HG02571 (cell line): ENCODE data around the gene ALKBH8.
"Not testable (repeated sequence)": the region's sequence is repeated elsewhere in the genome, so short reads cannot be mapped to it uniquely, and the experiment has no call there.

ENCODE experiments used
- ATAC-seq: cut with Tn5 transposase; IDR thresholded peaks from one replicate; pipeline ENCODE4 v1.9.1; 2021; ENCODE audit warnings: mild to moderate bottlenecking, moderate library complexity; ENCODE audit not compliant: unreplicated experiment

Gene ALKBH8

DNA sequence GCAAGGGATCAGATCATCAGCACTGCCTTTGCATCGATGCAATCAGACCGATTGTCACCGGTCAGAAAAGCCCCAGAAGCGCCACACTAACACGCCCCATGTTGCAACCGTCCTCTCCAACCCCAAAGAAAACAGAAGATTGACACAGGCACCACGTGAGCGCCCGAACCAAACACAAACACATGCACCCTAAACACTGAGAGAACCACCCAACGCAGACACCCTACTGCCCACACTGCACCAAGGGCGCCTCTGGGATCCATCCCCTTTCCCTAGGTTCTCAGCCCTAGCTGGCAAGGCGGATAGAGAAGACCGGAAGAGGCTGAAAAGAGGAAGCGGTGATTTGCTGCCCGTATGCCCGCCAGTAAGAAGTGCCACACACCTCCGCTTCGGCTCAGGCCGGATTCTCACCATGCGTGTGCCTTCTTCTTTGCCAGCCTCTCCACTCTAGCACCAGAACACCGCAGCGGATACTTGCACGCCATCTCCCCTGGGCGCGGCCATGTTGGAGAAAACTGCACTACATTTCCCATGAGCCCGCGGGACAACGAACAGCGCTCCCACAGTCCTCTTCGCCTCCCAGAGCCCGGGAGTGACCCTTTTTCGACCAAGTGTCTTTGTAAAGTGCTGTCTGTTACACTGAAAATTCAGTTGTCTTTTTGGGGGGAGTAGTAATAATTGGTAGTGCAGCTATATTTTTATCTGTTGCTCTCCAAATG is at the start of gene ALKBH8:
Gene ALKBH8, minus strand, starts transcription at position 517 of the 719 bp plus-strand sequence. CDS start 4,842 bp downstream, outside the sequence.
- peak; percentile 90 for ATAC-seq

DNA sequence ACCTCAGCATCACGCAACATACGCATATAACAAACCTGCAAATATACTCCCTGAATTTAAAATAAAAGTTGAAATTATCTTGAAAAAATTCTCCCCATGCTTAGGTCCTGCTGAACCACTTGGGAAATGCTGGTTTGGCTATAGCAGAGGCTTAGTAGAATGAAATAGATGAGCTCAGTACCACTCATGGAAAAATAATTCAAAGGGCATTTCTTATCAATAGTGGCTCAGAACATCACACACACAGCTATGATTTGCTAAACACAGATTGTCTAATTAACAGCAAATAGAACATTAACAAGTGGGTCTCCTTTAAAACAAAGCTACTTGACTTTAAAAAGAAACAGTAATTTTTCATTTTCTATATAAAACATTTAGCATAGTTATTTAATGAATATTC is 46.9 kb upstream of the ALKBH8 start:
- no peak for ATAC-seq

GRCh38 chr11:107609400-107610218 is 44.1 kb upstream of the ALKBH8 start:
- ATAC-seq = no peak

DNA sequence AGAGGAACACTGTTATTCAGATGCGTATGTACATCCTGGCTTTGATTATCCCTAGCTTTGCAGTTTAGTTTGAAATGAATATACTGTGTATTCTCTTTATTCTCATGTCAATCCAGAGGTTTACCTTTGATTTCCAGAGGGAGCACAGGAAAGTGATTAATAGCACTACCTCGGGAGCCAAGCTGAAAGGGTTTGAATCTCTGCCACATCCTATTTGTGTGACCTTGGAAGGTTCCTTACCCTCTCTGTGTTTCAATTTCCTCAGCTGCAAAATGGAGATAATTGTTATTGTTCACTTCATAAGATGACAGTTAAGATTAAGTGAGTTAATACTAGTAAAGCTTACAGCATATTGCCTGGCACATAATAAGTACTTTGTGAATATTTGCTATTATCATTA is 43.3 kb upstream of the ALKBH8 start:
- ATAC-seq = no peak

DNA sequence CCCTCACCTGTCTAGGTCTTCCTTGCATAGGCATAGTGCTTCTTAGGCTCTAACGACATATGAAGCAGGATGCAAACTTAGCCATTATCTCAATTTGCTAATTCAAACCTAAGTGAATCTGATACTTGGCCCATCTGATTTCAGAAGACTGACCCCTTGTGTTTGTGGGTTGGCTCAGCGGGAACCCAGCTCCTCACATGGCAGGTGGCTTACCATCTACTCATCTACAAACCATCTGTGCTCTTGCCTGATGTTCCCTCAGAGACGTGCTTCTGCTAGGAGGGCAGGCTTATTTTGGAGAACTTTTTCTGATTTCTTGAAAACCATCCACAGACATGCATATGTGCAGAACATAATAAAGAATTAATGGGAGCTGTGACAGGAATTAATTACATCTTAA is 40.6 kb upstream of the ALKBH8 start:
- ATAC-seq = no peak

- ATAC-seq = no peak
Observed at GRCh38 chr11:107605061-107606006, 39.8 kb upstream of the ALKBH8 start.

DNA sequence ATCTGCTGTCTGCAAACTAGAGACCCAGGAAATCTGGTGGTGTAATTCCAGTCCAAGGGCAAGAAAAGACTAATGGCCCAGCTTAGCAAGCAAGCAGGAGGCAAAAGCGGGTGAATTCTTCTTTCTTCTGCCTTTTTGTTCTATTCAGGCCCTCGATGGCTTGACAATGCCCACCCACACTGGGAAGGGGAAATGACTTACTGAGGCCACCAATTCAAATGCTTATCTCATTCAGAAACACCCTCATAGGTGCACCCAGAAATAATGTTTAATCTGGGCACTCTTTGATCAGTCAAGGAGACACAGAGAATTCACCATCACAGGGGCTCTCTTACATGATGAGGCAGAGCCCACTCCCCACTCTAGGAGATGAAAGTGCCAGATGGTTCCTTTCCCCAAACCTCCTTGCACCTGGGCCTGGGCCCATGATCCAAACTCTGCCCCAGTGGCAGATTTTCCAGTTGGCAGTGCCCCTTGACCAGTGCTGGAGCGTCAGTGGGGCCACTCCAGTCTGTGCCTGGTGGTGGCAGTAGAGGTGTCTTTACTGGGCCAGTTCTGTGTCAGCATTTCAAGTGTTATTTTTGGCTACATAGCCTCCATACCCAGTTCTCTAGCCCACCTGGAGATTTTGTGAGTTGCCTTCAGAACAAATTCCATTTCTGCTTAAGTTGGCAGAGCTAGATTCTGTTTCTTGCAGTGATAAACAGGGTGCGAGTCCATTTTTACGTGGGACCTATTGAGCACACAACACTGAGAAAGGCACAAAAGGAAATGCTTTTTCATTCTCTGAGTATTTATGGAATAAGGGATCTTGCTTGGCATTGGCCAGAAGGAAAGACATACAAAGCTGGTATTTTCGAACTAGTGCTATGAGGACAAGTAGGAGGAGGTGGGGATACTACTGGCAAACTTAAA is 32.9 kb upstream of the ALKBH8 start:
- no peak for ATAC-seq

DNA sequence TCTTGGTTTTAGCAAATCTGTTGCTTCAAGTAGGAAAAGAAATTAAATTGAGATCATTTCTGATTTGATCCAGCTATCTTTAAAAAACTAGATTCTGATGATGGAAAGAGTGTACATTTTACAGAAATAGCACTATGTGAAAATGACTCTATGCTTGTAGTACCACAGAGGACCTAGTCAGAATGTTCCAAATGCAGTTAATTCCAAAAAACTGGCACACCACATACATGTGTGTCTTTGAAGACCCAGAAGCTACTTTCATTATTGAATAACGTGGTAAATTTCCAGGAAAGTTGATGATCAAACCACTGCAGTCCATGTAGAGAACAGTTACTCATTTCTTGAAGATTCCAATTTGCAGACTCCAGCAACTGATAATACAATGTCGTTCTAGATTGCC is 29.2 kb upstream of the ALKBH8 start:
- ATAC-seq = no peak

- ATAC-seq = no peak
Observed at GRCh38 chr11:107593951-107594350, 28.4 kb upstream of the ALKBH8 start.

- ATAC-seq = no peak
Observed at GRCh38 chr11:107592813-107593212, 27.3 kb upstream of the ALKBH8 start.

DNA sequence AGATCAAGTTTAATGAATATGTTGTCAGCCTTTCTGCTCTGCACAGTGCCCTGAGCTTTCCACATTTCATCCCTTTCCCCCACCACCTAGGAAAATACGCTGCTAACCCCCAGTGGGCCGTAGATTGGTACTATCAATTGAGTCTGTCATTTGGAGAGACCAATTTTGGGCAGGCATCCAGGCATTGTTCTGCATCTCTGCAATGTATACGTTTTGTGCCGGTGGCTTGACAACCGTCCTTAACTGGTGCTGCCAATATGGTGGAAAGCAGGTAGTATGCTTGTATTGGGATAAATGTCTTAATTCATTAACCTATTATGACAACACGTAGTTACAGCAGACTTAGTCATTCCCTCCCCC is 26.7 kb upstream of the ALKBH8 start:
- no peak for ATAC-seq

DNA sequence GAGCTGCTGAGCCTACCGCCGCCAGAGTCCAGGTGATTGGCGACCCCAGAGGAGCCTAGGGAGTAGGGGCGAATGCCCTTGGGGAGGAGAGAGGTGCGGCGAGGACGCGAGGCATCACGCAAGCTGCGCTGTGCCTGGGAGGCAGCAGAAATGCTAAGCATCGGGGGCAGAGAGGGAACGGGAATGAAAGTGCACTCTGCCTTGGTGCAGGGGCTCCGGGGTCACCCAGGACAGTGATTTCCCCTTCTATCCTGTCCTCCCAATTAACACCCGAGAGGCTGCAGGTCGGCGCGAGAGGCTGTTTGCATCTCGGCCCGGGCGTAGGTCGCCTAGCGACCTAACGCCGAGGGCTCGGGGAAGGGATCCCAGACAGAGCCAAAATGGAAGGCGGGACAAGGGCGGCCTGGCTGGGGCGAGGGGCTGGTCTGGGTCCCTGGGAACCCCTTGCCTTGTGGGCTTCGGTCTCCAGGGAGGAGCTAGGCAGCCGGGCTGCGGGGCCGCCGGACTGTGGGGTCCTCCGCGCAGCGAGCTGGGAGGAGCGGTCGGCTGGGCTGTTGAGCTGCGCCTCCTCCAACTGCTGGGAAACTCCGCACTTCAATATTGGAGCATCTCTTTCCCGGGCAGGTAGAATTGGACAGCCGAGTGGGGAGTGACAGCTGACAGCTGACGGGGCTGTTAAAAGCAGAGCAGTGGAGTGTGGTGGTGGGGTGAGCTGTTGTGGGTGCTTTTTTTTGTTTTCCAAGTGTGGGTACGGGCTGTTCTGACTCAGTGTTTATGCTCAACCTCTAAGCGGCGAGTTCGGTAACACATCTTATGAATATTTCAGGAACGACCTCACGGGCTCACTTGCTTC is 26.1 kb upstream of the ALKBH8 start:
- peak; percentile 23 for ATAC-seq

DNA sequence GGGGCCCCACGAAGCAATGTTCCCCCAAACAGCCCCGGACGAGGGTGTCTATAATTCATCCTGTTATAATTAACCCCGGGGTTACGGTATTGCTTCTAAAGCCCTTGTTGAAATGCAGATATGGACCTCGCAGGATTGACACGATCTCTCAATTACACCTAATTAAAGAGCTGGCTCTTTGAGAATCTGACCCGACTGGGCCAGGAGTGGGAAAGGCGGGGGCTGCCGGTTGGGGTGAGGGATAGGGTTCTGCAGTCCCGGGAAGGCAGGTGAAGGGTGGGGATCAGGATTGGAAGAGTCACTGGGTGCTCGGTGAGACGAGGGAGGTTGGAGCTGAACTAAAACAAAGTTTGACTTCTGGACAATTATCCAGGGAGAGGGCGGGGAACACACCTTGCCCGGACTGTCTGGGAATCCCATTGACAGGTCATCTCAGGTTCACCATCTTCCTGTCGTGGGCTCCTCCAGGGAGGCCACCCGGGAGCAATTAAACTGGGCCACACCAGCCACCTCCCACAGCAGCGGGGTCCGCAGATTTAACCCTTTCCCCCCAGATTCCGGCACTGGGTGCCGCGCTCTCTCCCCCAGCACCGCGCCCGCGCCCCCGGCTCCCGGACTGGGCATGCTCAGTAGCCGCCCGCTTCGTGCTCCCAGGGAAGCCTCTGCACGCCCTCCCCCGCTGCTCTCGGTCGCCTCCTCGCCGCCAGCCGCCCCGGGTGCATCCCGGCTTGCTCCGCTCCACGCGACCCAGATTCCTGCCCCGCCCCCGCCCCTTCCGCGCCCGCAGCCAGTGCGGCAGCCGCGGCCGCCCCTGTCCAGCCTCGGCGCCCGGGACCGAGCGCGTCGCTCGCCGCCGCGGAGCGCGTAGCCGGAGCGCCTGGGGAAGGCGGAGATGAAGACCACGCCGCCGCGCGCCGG is 25.2 kb upstream of the ALKBH8 start, which contains the start of gene ELMOD1:
Gene ELMOD1, plus strand, starts transcription at position 688 of the 918 bp plus-strand sequence. CDS start 27,043 bp downstream, outside the sequence.
- ATAC-seq = peak; percentile 45

DNA sequence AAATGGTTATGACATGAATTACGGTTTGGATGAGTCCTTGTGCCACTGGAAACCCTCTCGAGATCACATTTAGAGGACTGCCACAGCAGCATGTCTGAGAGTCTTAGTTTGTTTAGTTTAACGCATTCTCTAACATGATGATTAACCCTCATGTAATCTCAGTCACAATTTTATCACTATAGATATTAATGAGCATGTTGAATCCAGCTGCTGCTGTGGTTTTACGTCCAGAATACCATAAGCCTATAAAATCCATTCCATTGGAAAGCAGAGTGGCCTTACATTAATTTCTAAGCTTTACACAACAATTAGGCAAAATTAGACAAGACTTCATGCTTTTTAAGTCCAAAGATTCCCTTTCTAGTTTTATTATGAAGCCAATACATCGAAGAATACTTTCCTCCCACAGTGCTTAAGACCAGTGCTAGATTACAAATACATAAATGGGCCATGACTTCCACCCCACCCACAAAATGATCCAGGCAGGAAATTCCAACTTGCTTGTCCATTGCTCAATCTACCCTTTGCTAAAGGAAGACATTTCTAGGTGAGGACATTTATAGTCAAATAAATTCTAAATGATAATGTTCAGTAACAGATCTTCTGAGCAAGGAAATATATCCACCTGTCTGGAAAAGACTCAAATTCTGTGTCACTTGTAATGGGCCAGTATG is 21.9 kb upstream of the ALKBH8 start:
- ATAC-seq = no peak

GRCh38 chr11:107583629-107584195 is 18.2 kb upstream of the ALKBH8 start:
- no peak for ATAC-seq

- no peak for ATAC-seq
Observed at GRCh38 chr11:107581147-107581546, 15.6 kb upstream of the ALKBH8 start.

- ATAC-seq = not testable (repeated sequence)
Observed at GRCh38 chr11:107579169-107579568, 13.6 kb upstream of the ALKBH8 start.
